ENCODE results near the gene STX18. TPM values are rescaled to one million over a fixed set of nuclear protein-coding genes. Genes with fewer than 3 reads are reported as not detected.
"Not testable (repeated sequence)": the region's sequence is repeated elsewhere in the genome, so short reads cannot be mapped to it uniquely, and the experiment has no call there.

STX18 gene
- total RNA-seq, 1 donor from 2014 or later = 13.6 TPM

DNA sequence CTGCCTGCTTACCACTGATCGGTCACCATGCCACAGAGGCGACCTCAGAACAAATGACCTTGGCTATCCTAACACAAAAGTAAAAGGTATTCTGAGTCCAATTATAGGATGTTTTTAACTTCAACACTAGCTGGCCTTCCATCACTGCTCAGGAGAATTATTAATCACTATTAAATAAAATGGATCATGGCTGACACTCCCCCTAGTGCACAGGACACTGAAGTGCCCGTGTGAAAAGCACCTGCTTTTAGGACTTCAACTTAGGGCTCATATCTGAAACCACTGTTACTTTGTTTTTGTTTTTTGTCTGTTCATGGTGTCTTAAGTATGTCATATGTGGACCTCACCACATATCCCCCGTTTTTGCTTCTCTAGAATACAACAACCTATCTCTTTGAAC is 33.9 kb downstream of the STX18 start:
- no peak for ATAC-seq

GRCh38 chr4:4507403-4507802 is 34.4 kb downstream of the STX18 start:
- ATAC-seq = no peak

- ATAC-seq = no peak
These were observed 34.9 kb downstream of the STX18 start for GRCh38 chr4:4506961-4507360.

DNA sequence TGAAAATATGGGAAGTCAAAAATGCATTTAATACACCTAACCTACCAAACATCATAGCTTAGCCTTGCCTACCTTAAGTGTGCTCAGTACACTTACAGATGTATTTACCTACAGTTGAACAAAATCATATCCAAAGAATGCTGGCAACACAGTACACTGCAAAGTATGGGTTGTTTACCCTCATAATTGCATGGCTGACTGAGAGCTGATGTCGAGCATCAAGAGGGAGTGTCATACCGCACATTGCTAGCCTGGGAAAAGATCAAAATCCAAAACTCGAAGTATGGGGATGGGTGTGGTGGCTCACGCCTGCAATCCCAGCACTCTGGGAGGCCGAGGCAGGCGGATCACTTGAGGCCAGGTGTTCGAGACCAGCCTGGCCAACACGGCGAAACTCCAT is 36.6 kb downstream of the STX18 start:
- not testable (repeated sequence) for ATAC-seq

DNA sequence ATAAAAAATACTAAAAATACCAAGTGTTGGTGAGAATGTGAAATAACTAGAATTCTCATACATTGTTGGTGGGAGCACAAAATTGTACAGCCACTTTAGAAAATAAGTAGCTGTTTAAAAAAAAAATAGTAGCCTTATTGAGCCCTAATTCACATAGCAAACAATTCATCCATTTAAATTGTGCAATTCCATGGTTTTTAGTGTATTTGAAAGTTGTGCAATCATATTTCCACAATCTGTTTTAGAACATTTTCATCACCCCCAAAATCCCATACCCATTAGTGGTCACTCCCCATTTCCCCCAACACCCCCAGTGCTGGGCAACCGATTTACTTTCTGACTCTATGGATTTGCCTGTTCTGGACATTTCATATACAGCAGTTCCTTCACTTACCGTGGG is 37.1 kb downstream of the STX18 start:
- ATAC-seq = no peak

GRCh38 chr4:4502694-4503311 is 39.0 kb downstream of the STX18 start:
- no peak for ATAC-seq

DNA sequence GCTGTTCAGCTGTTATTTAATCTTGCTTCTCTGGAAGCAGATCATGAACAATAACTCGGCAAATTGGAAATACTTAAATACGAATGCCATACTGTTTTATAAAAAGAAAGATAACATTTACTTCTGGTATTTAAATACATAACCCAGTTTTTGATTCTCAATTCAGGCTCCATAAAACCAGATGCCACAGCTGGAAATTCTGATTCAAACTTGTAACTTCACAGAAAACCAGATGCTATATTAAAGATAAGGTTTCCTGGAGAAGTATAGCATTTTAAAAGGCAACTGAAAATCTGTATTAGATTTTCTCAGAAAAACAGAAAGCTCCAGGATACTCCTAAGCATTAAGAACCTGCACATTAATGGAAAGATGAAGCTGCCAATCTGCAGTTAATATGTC is 40.2 kb downstream of the STX18 start:
- ATAC-seq = no peak

DNA sequence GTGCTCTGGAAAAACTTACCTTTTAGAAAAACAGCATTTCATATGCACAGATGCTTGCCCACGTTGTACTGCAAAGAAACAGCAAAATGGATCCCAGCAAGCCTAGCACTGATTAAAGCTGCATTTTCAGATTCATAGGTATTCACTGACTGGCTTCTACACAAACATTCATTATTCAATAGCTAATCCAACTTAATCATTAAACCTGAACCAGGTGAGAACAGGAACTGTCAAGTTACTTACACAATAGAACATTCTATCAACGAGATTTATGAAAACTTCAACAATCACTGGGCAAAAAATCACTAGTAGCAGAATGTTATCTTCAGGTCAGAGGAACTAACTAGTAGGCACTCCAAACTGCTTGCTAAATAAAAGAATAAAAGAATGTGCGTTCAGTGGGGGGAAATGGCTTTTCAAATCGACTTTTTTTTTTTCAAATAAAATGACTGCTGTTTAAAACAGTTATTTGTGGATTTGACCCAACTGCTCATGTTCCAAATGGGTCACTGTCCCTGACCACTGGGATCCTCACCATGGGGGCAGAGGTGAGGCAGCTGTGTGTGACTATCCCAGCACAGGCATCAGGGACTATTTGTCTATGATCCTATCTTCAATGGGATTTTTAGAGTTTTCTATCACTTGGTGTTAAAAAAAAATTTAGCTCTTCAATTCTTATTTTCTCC is 42.3 kb downstream of the STX18 start:
- no peak for ATAC-seq

DNA sequence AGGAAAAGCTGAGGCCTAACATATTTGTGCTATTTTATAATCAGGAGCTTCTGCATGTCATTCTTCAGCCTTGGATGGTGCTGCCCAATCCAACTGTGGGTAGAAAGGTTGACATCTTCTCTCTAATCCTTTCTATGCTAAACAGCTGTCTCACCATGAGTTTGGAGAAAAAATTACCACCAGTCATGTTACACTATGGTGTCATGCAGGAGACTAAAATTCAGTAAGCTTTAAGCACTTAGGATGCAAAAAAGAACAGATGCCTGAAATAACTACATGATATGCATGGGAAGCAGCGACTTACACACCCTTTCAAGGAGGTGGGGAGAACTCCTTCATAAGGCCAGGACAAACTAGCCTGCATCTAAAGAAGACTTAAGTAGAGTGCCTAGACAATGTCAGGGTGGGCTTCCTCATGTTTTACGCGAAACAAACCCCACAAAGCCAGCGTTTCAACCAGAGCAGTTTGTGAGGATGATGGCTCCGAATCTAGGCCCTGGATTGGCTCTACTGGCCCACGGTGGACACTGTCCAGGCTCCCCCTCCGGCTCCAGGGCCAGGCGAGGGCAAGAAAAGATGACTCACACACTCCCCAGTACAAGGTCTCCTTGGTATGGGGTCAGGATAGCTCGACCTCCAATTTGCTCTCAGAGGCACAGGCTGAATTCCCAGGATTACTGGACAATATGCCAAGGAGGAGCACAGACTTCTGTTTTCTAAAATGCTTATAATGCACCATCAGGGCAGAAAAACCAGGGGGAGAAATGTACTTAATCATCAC is 45.1 kb downstream of the STX18 start:
- no peak for ATAC-seq

DNA sequence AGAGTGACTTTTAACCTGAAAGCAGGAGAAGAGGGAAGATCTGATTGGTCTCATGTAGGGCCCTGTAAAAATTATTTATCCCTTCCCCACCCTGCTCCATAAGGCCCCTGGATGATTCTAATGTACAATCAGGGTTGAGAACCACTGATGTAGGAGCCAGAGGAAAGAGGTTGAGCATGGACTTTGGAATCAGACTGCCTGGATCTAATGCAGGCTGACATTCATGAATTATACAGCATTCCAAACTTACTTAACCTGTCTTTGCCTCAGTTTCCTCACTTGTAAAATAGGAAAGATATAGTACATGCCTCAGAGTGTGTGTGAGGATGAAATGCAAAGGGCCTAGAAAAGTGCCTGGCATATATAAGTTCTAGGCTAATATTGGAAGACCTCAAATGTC is 47.0 kb downstream of the STX18 start:
- ATAC-seq = no peak

DNA sequence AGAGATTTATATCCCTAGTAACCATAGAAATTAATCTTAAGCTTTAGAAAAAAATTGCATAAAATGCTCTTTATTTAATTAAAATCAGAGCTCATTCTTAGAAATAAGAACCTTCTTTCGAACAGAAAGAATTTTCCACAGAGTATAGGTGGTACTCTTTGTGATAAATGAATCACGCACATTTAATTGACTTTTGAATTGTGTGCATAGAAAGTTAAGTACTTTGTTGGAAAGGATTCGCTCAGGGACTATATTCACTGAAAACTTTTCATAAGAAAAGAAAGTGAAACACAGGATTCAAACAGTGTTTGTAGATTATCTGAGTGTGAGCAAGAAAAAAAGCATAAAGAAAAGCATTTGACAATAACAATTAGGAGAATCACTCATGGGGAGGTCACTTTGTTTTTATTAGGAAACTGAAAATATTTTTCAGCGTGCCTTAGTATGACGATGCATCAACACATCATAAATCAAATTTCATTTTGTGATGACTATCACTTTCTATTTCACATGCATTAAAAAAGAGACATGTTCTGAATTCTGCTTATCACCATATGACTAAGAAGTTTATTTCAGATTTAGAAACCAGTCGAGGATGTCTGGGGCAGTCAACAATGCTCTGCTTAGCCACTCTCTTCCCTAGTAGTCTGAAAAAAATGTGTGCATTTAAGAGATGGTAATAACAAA is 49.5 kb downstream of the STX18 start:
- no peak for ATAC-seq

DNA sequence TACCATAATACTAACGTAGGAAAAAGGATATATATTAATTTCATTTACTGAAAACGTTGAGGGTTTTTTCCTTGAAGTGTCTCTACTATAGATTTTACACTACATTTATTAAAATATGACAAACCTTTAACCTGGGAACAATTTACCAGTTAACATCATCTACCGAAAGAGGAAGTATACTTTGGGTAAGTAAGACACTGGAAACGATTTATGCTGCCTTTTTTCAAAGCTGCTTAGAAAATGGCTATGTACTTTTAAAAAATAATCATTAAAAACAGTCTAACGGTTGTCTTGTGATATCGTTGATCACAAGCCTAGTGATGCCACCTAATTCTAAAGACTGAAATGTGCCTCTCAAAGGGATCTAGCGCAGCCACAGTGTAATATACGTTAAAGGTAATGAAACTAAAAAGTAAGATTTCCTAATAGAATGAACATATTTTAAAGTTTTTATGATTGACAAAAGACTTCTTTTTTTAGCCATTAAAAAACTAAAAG is 50.4 kb downstream of the STX18 start:
- no peak for ATAC-seq

DNA sequence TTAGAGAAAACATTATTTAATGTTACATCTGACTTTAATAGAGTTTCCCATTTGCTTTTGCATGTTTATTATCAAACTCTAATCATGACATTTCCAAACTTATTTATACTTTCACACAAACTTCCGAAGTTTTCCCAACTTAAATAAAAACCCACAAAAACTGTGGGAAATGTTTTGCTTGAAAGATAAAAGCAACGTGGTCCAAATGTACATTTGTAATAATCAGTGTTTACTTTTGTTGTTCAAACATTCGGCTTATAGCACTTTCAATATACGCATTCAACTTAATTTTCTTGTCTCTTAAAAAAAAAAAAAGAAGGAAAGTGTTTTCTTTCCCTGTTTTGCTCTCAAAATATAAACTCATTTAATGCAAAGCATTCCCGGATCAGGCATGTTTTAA is 51.0 kb downstream of the STX18 start:
- ATAC-seq = no peak

DNA sequence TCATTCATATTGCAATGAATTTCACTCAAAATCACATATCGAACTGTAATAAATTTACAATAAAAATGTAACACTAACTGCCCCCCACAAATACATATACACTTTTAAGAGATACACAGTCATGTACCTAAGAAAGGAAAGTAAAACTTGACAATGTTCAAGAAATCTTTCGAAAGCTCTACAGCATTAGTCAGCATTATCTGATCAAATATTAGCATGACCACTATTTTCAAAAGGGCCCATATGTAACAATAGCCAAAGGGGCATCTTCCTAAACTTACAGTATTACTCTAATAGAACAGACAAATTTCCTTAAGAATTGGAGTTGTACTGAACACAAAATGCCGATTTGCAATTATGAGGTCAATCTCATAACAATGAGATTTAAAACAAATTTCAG is 51.8 kb downstream of the STX18 start:
- no peak for ATAC-seq

DNA sequence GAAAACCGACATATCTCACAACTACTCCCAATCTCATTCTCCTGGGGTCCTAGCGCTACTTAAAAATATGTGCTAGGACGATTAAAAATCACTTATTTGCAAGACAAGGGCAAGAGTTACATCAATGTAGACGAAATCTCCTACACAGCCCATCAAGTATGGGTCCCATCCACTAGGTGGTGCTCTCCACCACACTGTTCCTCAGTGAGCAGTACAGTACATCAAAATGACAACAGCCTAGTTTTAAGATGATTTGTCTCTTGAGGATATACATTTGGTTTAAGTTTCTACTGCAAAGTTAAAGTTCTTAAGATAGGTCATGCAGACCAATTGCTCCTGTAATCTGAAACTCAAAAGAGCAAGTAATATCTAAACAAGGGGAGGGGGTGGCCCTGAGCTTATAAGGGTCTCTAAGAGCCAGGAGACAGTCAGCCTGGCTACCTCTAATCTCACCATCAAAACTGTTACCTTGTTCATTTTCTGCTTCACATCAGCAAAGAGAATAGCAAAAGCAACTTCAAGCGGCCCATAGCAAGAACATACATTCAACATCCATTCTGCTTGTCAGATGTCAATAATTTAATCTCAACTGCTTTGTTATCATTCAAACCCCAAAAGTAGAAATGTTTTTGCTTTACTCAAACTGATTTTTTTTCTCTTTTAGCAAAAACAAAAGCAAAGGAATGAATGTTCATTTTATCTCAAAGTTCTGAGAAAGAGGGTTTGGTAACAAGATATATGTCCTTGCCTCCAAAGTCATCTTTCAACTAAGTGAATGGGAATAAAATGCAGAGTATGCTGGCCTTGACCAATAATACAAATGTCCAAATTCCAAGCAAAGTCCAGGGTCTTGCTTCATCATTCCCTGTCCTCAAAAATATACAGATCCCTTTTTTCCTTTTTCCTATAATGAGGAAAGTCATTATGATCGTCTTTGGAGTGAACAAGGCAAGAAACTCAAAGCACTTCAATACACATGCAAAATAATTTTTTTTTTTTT is 53.1 kb downstream of the STX18 start:
- peak; percentile 92 for ATAC-seq

- ATAC-seq = no peak
These were observed 54.9 kb downstream of the STX18 start for GRCh38 chr4:4486969-4487368.

DNA sequence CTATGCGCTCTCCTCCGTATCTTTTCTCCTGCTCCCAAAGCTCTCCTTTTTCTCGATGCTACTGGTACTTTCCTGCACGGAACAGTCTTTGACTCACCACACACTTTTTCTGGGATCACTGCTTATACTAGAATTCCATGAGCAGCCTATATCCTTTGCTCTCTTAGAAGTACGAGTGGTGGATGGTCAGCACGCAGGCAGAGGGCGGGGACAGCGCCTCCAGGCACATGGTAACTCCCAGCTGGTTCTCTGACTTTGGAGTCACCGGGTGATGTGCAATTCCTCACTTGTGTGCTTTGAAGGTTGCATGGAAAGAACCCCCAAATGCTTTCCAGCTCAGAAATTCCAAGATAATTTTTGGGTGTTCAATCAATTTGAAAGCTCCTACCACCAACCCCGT is 56.0 kb downstream of the STX18 start:
- no peak for ATAC-seq

GRCh38 chr4:4481399-4481994 is 60.4 kb downstream of the STX18 start:
- no peak for ATAC-seq

DNA sequence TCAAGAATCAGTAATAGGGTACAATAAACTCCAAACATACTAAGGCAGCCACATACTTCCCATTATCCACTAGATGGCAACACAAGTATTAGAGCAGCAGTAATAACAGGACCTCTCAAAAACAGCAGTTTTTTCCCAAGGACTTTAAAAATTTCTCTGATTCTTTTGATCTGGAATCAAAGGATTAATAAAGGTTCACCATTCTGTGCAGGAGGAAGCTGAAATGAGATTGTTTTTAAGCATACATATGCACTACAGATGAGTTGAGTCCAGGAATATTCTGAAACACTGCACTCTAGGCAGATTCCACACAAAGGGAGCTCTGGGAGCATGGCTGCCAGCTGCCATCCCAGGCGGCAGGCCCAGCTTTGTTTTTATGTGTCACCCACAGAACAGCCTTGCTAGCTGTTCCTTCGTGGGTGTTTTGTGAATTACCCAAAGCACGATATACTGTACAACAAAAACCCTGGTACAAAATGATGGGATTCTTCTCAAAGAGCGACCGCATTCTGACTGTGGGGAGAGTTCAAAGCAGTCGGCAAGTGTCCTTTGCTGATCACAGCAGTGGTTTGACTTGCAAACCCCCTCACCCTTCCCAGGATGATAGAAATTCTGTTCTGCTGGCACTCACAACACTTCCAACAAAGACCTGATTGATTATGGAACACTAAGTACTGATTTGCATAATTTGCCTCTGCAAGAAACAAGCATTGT is 61.0 kb downstream of the STX18 start:
- ATAC-seq = no peak

DNA sequence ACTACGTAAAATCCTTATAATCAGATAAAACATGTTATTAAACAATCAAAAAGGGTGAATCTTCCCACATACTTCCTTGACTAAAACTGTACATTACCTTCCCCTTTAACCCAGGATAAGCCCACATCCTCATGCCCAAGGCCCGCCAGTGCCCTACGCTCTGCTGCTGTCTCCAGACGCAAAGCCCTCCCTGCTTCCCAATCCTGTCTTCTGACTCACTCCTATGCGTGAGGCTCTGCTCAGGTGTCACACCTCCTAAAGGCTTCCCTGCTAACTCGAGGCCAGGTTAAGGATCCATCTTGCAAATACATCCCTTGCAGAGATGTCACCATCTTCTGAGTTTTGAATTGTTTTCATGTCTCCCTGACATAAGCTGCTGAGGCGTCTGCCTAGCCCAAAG is 61.6 kb downstream of the STX18 start:
- no peak for ATAC-seq

DNA sequence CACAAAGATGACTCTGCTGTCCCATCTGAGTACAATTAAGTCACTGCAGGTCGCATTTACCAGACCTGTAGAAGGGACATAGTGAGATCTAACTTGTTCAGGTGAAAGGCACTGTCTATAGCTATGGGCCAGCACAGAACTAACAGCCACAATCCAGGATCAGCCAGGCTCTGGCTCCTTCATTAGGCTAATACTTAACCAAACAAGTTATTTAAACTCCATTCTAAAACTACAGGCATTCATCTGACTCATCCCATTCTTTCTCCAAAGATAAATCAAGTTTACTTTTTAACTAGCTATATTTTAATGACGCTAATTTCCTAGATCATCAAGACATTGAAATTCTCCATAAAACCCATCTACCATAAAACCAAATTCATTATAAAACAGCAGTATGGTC is 62.5 kb downstream of the STX18 start:
- no peak for ATAC-seq

All from esophagus mucosa (tissue), 1 donor.